GM10248 (cell line): ENCODE results near the gene CPNE5.

Experiments
- CTCF ChIA-PET: fragments of 300-600 bp; sonication (Branson Sonifier 250); formaldehyde crosslinking; extraction: SDS; loops from one replicate; lab custom pipeline; 2021; ENCODE audit warnings: antibody characterized with exemption; lab: Yijun Ruan, JAX
- POLR2A ChIA-PET: fragments of 350-650 bp; sonication (Branson Sonifier 250); formaldehyde crosslinking; extraction: SDS; loops from one replicate; lab custom pipeline; 2020; ENCODE audit warnings: antibody characterized with exemption; lab: Yijun Ruan, JAX
- DNase-seq: peaks from one replicate; pipeline ENCODE4 v3.0.0; 2012; ENCODE audit errors: extremely low spot score
- TF ChIP-seq, protein P1 (sequence below): IDR thresholded peaks from 2 replicates; pipeline ENCODE4 v1.5.1; 2012; ENCODE audit warnings: mild to moderate bottlenecking, low read depth; ENCODE audit errors: extremely low read depth, missing control alignments, control extremely low read depth

CPNE5 gene

DNA sequence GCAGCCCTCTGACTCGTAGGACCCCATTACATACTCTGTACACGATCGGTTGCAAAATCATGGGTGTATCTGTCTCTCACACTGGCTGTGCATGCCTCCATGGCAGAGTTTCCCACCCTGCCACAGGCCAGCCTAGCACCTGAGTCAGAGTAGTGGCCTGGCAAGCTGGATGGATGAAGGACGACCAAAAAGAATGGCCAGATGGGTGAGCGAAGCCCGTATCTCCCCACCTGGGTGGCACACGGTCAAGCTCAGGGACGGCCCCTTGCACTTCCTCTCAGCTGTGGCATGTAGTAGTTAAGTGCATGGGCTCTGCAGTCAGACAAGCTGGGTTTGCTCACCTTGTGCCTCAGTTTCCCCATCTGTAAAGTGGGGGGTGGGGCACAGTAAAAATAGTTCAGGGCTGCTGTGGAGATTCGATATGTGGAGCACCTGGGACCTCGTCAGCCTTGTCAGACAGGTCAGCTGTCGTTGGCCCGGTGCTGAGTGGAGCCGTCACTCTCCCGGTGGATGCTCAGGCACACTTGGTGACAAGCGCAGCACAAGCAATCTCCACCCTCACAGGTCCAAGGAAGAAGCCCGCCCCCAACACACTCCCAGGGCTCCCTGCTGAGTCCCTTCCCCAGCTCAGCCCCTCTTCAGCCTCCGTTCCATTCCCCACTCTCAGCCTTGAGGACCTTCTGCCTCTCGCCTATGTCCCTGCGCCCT lies 12.6 kb downstream of the CPNE5 start:
- CTCF ChIA-PET: interaction anchor here (1.2 kb wide), 1 partner anchor 23 kb away, joined by 7 read pairs; no protein-coding TSS in a partner anchor
- TF ChIP-seq, protein P1, sequence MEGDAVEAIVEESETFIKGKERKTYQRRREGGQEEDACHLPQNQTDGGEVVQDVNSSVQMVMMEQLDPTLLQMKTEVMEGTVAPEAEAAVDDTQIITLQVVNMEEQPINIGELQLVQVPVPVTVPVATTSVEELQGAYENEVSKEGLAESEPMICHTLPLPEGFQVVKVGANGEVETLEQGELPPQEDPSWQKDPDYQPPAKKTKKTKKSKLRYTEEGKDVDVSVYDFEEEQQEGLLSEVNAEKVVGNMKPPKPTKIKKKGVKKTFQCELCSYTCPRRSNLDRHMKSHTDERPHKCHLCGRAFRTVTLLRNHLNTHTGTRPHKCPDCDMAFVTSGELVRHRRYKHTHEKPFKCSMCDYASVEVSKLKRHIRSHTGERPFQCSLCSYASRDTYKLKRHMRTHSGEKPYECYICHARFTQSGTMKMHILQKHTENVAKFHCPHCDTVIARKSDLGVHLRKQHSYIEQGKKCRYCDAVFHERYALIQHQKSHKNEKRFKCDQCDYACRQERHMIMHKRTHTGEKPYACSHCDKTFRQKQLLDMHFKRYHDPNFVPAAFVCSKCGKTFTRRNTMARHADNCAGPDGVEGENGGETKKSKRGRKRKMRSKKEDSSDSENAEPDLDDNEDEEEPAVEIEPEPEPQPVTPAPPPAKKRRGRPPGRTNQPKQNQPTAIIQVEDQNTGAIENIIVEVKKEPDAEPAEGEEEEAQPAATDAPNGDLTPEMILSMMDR: no peak
- POLR2A ChIA-PET: no interaction called here
- no peak for DNase-seq

DNA sequence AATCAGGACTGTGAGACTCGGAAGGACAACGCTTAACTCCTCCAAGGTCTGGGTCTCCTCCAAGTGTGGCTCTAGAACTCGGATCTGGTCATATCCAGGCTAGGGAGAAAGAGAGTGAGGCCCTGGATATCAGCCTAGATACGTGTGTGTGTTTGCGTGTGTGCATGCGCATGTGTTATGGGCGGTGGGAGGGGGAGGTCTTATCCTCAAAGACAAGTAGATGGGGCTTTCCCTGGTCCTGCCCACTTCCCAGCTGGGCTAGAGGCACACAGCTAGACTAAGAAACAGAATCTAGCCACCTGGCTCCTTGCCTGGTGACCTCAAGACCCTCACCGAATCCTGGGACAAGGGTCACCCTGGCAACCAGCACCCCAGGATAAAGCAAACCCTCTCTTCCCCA lies 13.2 kb downstream of the CPNE5 start:
- ChIA-PET POLR2A (no interaction called here), CTCF (interaction anchor here (1.2 kb wide), 1 partner anchor 24 kb away, joined by 7 read pairs; no protein-coding TSS in a partner anchor)
- TF ChIP-seq, protein P1: no peak
- DNase-seq: no peak

DNA sequence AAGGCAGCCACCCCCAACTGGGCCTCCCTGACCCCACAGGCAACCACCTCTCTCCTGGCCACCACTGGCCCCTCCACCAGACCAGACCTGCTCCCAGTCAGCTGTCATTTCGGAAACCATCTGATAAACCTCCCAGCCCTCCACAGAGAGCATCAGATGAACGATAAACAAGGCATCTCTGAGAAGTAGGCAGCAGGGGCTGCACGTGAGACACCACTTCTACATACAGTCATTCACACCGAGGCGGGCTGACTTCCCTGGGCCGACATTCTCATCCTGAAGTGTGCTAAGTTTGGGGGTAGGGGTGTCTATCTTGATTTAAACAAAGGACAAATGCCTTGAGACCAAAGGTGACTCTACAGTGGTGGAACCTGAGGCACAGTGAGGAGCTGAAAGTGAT lies 13.8 kb downstream of the CPNE5 start:
- TF ChIP-seq, protein P1: no peak
- POLR2A ChIA-PET: no interaction called here
- no peak for DNase-seq
- CTCF ChIA-PET: interaction anchor here (1.2 kb wide), 2 partner anchors 25 to 34 kb away, joined by 3 to 7 read pairs; no protein-coding TSS in a partner anchor

DNA sequence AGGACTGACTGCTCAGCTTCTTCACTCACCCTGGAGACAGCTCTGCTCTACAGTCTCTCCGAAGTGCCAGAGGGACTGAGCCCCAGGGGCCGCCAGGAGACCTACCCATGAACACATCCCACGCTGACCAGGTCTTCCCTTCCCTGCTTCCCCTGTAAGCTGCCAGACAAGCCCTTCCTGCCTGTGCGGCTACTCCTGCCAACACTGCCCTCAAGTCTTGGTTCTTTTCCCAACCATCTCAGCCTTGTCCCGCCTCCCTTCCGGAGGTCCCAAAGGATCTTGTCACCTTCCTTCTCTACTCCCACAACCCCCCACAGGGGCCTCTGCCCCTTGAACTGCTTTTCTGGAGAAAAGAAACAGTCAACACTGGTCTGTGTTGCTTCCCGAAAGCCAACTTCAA lies 15.0 kb downstream of the CPNE5 start:
- ChIA-PET CTCF (interaction anchor here (0.9 to 1.2 kb wide), 2 partner anchors 10 to 33 kb away, joined by 3 to 4 read pairs; no protein-coding TSS in a partner anchor), POLR2A (no interaction called here)
- DNase-seq: no peak
- TF ChIP-seq, protein P1: no peak

DNA sequence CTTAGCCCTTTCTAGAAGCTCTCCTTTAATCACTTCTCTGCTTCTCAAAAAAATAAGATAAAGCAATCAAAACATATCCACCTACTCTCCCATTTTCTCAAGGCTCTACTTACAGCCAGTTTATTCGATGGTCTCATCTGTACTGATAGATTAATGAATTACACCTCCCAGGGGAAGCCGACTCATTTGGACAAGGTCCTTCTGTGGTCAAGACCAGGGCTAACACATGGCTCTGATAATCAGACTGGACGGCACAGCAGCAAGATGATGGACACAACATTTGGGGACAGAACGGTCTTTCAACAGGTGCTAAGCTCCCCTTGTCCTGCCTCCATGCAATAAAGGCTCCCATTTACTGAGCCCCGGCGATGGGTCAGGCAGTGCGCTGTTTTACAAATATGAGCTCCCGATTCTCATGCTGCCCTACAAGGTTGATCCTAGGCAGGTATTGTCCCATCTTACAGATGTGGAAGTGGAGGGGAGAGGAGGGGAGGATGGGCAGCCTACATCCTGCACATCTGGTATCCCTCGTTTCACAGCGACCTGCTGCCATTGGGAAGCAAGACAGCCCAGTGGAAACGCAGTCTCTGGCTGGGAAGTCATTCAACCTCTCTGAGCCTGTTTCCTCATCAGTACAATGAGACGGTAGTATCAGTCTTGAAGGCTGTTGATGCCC lies 15.7 kb downstream of the CPNE5 start:
- CTCF ChIA-PET: no interaction called here
- TF ChIP-seq, protein P1: no peak
- POLR2A ChIA-PET: no interaction called here

DNA sequence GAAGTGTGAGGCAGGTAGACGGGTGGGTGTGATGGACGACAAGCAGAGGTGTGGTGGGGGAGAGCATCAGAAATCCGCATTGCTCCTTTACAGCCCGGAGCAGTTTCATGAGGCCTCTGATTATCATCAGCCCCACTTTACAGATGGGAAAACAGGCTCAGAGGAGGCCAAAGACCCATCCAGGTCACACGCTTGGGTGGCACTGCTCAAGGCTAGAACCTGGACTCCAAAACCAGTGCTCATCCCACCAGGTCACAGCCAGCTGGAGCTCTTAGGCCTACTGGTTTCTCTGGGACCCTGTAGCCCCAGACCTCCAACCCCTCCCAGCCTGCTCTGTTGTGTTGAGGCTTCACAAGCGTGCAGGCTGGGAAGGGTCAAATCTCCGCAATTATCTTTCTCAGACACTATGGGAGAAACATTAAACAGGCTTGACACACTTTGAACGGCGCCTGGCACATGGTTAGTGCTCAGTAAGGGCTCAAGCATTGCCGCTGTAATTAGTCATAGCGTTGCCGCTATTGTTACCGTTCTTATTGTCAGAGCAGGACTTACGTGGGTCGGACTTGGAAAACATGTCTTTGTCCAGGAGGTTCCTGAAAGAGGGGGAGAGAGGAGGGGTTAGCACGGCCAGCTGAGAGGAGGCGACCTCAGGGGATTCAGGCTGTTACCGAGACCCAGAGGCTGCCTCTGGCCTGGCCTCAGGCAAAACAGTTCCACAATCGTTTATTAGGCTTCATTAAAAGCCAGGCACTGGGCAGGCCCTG lies 16.6 kb downstream of the CPNE5 start:
- CTCF ChIA-PET: no interaction called here
- POLR2A ChIA-PET: no interaction called here
- TF ChIP-seq, protein P1: no peak
- no peak for DNase-seq

More for the DNA sequence above, 15.7 kb downstream of the CPNE5 start:
- no peak for DNase-seq
